Neuron (in vitro differentiated cells): Measurements from ENCODE around the gene HYAL2.

ENCODE experiments used
- H2AFZ ChIP-seq: one replicate; pipeline ENCODE4 v1.6.1; 2013; ENCODE audit warnings: low read depth, mild to moderate bottlenecking, inconsistent platforms, low read length, moderate library complexity
- H3K27me3 ChIP-seq: one replicate; pipeline ENCODE4 v1.6.1; 2013; ENCODE audit warnings: low read length; ENCODE audit not compliant: insufficient read depth
- H3K36me3 ChIP-seq: one replicate; pipeline ENCODE4 v1.6.1; 2013; ENCODE audit warnings: low read length; ENCODE audit not compliant: insufficient read depth
- H3K4me1 ChIP-seq: one replicate; pipeline ENCODE4 v1.6.1; 2013; ENCODE audit warnings: low read length; ENCODE audit not compliant: insufficient read depth
- H3K4me3 ChIP-seq: 2 replicates; pipeline ENCODE4 v1.5.1; 2013; ENCODE audit warnings: mild to moderate bottlenecking, low read length, moderate library complexity
- H3K9me3 ChIP-seq: one replicate; pipeline ENCODE4 v1.6.1; 2013; ENCODE audit warnings: low read length

The HYAL2 gene

GRCh38 chr3:50342813-50343633 lies 20.5 kb upstream of the HYAL2 start:
- peaks cover 51% of the 10 kb centered on the region for H3K27me3 ChIP-seq
- H3K4me1 ChIP-seq: peaks cover 5% of the 10 kb centered on the region
- H2AFZ ChIP-seq: no peak overlapping the region
- peaks cover 5% of the 10 kb centered on the region for H3K9me3 ChIP-seq
- no peak overlapping the region for H3K4me3 ChIP-seq
- H3K36me3 ChIP-seq: peaks cover 2% of the 10 kb centered on the region

GRCh38 chr3:50341996-50342650 lies 19.6 kb upstream of the HYAL2 start:
- Histone ChIP-seq H3K4me1 (peaks cover 7% of the 10 kb centered on the region), H3K9me3 (peaks cover 5% of the 10 kb centered on the region), H3K27me3 (peaks cover 51% of the 10 kb centered on the region), H3K4me3 (no peak overlapping the region), H3K36me3 (no peaks in the 10 kb centered on the region), H2AFZ (no peak overlapping the region)

GRCh38 chr3:50341537-50341936 lies 19.0 kb upstream of the HYAL2 start:
- H3K36me3 ChIP-seq: no peaks in the 10 kb centered on the region
- H2AFZ ChIP-seq: no peak overlapping the region
- peaks cover 51% of the 10 kb centered on the region for H3K27me3 ChIP-seq
- H3K4me3 ChIP-seq: no peak overlapping the region
- peaks cover 5% of the 10 kb centered on the region for H3K9me3 ChIP-seq
- H3K4me1 ChIP-seq: peaks cover 7% of the 10 kb centered on the region

- Histone ChIP-seq H2AFZ (no peak within 1 kb of the TSS), H3K4me3 (no peak within 1 kb of the TSS), H3K4me1 (peaks cover 15% of the 10 kb centered on the region), H3K36me3 (no peaks in the 10 kb centered on the region), H3K9me3 (peaks cover 5% of the 10 kb centered on the region), H3K27me3 (peaks cover 51% of the 10 kb centered on the region)
Observed at GRCh38 chr3:50340448-50341329, 18.1 kb upstream of the HYAL2 start, which contains the start of gene RASSF1. Gene RASSF1 (minus strand): TSS chr3:50340836. CDS start chr3:50340805, 31 bp downstream.

- Histone ChIP-seq H3K4me3 (no peak overlapping the region), H3K4me1 (peaks cover 18% of the 10 kb centered on the region), H3K27me3 (peaks cover 48% of the 10 kb centered on the region), H3K9me3 (peaks cover 5% of the 10 kb centered on the region), H3K36me3 (no peaks in the 10 kb centered on the region), H2AFZ (no peak overlapping the region)
Observed at GRCh38 chr3:50340147-50340447, 17.6 kb upstream of the HYAL2 start.

GRCh38 chr3:50339485-50340146 lies 17.1 kb upstream of the HYAL2 start:
- Histone ChIP-seq H3K27me3 (peaks cover 44% of the 10 kb centered on the region), H3K4me1 (peaks cover 18% of the 10 kb centered on the region), H3K4me3 (no peak overlapping the region), H3K36me3 (no peaks in the 10 kb centered on the region), H3K9me3 (peaks cover 3% of the 10 kb centered on the region), H2AFZ (no peak overlapping the region)

GRCh38 chr3:50338965-50339364 lies 16.4 kb upstream of the HYAL2 start:
- H3K9me3 ChIP-seq: peaks cover 2% of the 10 kb centered on the region
- H3K27me3 ChIP-seq: peaks cover 42% of the 10 kb centered on the region
- H3K4me3 ChIP-seq: no peak overlapping the region

GRCh38 chr3:50337175-50337861 lies 14.8 kb upstream of the HYAL2 start:
- H3K4me1 ChIP-seq: peaks cover 18% of the 10 kb centered on the region
- no peaks in the 10 kb centered on the region for H3K9me3 ChIP-seq
- H3K36me3 ChIP-seq: peaks cover 4% of the 10 kb centered on the region
- H3K27me3 ChIP-seq: peaks cover 25% of the 10 kb centered on the region
- H2AFZ ChIP-seq: peak overlapping the region; percentile 80
- peak overlapping the region; percentile 78 for H3K4me3 ChIP-seq

More at GRCh38 chr3:50338965-50339364, 16.4 kb upstream of the HYAL2 start:
- Histone ChIP-seq H3K4me1 (peaks cover 18% of the 10 kb centered on the region), H2AFZ (no peak overlapping the region), H3K36me3 (no peaks in the 10 kb centered on the region)

GRCh38 chr3:50336452-50337174 lies 14.1 kb upstream of the HYAL2 start:
- H3K36me3 ChIP-seq: peaks cover 11% of the 10 kb centered on the region
- no peaks in the 10 kb centered on the region for H3K9me3 ChIP-seq
- peaks cover 18% of the 10 kb centered on the region for H3K4me1 ChIP-seq
- peaks cover 19% of the 10 kb centered on the region for H3K27me3 ChIP-seq
- H2AFZ ChIP-seq: peak overlapping the region; percentile 47
- H3K4me3 ChIP-seq: peak overlapping the region; percentile 78

- peaks cover 18% of the 10 kb centered on the region for H3K4me1 ChIP-seq
- no peak overlapping the region for H3K4me3 ChIP-seq
- no peaks in the 10 kb centered on the region for H3K27me3 ChIP-seq
- peaks cover 32% of the 10 kb centered on the region for H3K36me3 ChIP-seq
- H2AFZ ChIP-seq: no peak overlapping the region
- no peaks in the 10 kb centered on the region for H3K9me3 ChIP-seq
Observed at GRCh38 chr3:50334339-50335075, 12.0 kb upstream of the HYAL2 start.

GRCh38 chr3:50333744-50334328 lies 11.3 kb upstream of the HYAL2 start:
- Histone ChIP-seq H3K9me3 (no peaks in the 10 kb centered on the region), H3K4me1 (peaks cover 18% of the 10 kb centered on the region), H3K27me3 (no peaks in the 10 kb centered on the region), H3K36me3 (peaks cover 32% of the 10 kb centered on the region), H2AFZ (no peak overlapping the region), H3K4me3 (no peak overlapping the region)
